Measurements from ENCODE around the gene SHBG.

DNA sequence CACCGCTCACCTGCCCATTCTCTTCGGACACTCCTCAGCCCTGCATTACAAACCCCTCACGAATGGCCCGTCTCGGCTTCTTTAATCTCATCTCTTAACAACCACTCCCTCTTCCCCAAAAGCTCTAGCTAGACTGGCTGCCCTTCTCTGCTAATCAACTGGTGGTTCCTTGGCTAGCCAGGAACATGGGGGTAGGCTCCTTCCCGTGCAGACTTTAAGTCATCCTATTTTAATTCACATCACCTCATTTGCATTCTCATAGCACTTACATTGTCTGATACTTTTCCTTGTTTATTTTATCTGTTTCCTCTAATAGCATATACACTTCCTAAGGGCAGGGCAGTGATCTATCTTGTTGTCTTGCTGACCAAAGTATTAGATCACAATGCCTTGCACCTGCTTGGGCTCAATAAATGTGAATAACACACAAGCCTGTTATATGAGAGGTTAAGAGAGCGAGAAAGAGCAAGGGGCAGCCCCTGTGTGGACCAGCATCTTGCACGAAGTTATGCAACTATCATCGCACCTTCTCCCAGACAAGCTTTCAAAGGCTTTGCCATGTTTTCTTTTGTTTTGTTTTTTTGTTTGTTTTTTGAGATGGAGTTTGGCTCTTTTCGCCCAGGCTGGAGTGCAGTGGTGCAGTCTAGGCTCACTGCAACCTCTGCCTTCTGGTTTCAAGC is 47.6 kb downstream of the SHBG start:
- TF ChIP-seq POLR2A (IDR thresholded peaks at IDR 0.05; ENCODE audit: control extremely low read depth in 1 of 2, low read depth in 2 of 2, low read length in 2 of 2): no peak
- TF ChIP-seq EP300 (IDR thresholded peaks at IDR 0.05; ENCODE audit: borderline replicate concordance in 1 of 2, low read depth in 2 of 2, low read length in 2 of 2): no peak
- no peak for TF ChIP-seq EZH2 (IDR thresholded peaks at IDR 0.05; ENCODE audit: low read depth, low read length, severe bottlenecking)
- TF ChIP-seq, protein P1, sequence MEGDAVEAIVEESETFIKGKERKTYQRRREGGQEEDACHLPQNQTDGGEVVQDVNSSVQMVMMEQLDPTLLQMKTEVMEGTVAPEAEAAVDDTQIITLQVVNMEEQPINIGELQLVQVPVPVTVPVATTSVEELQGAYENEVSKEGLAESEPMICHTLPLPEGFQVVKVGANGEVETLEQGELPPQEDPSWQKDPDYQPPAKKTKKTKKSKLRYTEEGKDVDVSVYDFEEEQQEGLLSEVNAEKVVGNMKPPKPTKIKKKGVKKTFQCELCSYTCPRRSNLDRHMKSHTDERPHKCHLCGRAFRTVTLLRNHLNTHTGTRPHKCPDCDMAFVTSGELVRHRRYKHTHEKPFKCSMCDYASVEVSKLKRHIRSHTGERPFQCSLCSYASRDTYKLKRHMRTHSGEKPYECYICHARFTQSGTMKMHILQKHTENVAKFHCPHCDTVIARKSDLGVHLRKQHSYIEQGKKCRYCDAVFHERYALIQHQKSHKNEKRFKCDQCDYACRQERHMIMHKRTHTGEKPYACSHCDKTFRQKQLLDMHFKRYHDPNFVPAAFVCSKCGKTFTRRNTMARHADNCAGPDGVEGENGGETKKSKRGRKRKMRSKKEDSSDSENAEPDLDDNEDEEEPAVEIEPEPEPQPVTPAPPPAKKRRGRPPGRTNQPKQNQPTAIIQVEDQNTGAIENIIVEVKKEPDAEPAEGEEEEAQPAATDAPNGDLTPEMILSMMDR (IDR thresholded peaks at IDR 0.05; ENCODE audit: control extremely low read depth in 1 of 3, insufficient read depth in 1 of 3, low read depth in 1 of 3, low read length in 3 of 3): no peak
- no peak for TF ChIP-seq TEAD4 (IDR thresholded peaks at IDR 0.05; ENCODE audit: low read depth, low read length)
- no peak for TF ChIP-seq SUZ12 (IDR thresholded peaks at IDR 0.05; ENCODE audit: low read length)
- TF ChIP-seq PHF8 (conservative IDR thresholded peaks at IDR 0.05; ENCODE audit: low read depth, low read length): no peak
- TF ChIP-seq GTF2F1 (IDR thresholded peaks at IDR 0.05; ENCODE audit: borderline replicate concordance, low read depth, low read length): no peak
- TF ChIP-seq RFX5 (IDR thresholded peaks at IDR 0.05; ENCODE audit: borderline replicate concordance, low read depth, low read length): no peak
- TF ChIP-seq JUN (IDR thresholded peaks at IDR 0.05; ENCODE audit: low read depth, low read length): no peak
